ENCODE results near the gene MTCL1.

MTCL1 gene

DNA sequence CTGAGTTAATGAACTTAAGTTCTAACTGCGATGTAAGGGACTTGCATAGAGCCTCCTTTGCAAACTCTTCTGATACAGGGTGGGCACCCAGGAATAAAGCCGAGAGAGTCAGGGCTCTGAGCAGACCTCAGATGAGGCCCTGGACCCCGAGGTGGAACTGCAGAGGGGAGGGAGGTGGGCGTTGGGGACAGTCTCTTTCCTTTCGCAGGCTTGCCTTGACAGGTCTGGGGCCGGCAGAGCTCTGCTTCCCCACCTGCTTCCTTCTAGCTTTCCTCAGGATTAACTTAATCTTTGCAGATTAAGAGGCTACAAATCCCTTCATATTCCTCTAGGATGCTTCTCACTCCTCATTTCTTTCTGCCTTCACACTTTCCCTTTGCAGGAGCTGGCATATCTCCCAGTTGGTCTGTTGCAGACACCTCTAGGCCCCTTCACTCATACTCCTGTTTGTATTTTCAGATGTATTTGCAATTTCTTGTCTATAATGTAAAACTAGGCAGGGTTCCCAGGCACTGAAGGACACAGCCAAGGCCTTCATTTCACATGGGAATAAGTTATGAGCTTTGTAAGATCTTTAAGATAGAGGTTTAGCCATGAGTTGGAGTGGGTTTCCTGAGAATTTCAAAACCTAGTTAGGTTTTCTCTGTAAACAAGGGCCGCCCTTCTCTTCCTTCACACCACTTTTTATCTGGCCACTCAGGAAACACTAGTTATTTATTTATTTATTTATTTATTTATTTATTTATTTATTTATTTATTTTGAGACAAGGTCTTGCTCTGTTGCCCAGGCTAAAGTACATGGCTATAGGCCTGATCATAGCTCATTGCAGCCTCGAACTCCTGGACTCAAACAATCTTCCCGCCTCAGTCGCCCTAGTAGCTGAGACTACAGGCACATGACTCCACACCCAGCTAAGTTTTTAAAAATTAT is 70.9 kb downstream of the MTCL1 start:
- Histone ChIP-seq H3K23ac (ENCODE audit: low read length) (peak overlapping the region; percentile 34), H3K4me3 (ENCODE audit: low read length) (no peak overlapping the region), H3K56ac (ENCODE audit: low read length) (no peak overlapping the region), H2BK120ac (ENCODE audit: low read depth, low read length) (no peak overlapping the region), H3K36me3 (ENCODE audit: control insufficient read depth, insufficient read depth, low read length) (no peaks in the 10 kb centered on the region), H4K5ac (ENCODE audit: low read length) (no peak overlapping the region), H3K18ac (ENCODE audit: low read length) (peak overlapping the region; percentile 54), H2BK15ac (replicated peaks; ENCODE audit: low read depth) (no peak overlapping the region), H2AK5ac (ENCODE audit: low read length) (no peak overlapping the region), H2BK5ac (ENCODE audit: low read length) (no peak overlapping the region), H4K8ac (ENCODE audit: low read depth, low read length) (no peak overlapping the region), H3K4me2 (ENCODE audit: low read length) (no peak overlapping the region), H3K79me1 (ENCODE audit: low read length) (peaks cover 2% of the 10 kb centered on the region), H3K9ac (ENCODE audit: low read length) (no peak overlapping the region), H3K4me1 (ENCODE audit: control insufficient read depth, low read depth, low read length) (no peaks in the 10 kb centered on the region), H3K4ac (ENCODE audit: low read depth, low read length) (no peak overlapping the region), H3K27ac (ENCODE audit: low read depth, low read length) (no peak overlapping the region), H3K27me3 (ENCODE audit: insufficient read depth, low read length, poor library complexity) (no peaks in the 10 kb centered on the region), H3K79me2 (ENCODE audit: control insufficient read depth, insufficient read depth, low read length) (no peaks in the 10 kb centered on the region)
- WGBS (ENCODE audit: extremely low coverage, insufficient coverage, low lambda C conversion rate), result no CpG with 5 or more reads among the region's 10 CpGs
- no peak for DNase-seq

DNA sequence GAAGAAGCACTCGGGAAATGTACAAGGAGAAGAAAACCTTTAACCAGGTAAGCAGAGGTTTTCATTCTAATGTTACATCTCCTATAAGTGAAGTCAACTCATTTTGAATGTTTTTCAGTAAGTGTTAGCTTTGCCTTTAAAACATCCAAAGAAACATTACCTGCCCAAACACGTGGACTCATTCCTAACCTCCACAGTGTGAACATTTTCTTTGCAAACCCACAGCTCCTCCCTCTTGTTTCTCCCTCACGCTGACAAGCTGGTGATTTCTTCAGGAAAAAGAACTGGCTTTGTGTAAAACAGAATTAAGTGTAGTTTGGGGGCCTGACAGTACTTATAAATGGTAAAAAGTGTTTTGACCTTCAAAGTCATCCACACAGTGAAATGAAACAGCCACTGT is 72.5 kb downstream of the MTCL1 start:
- Histone ChIP-seq H3K4me3 (ENCODE audit: low read length) (no peak overlapping the region), H3K4ac (ENCODE audit: low read depth, low read length) (no peak overlapping the region), H2AK5ac (ENCODE audit: low read length) (no peak overlapping the region), H3K56ac (ENCODE audit: low read length) (no peak overlapping the region), H3K36me3 (ENCODE audit: control insufficient read depth, insufficient read depth, low read length) (no peaks in the 10 kb centered on the region), H2BK5ac (ENCODE audit: low read length) (no peak overlapping the region), H3K4me2 (ENCODE audit: low read length) (no peak overlapping the region), H3K27ac (ENCODE audit: low read depth, low read length) (no peak overlapping the region), H3K4me1 (ENCODE audit: control insufficient read depth, low read depth, low read length) (no peaks in the 10 kb centered on the region), H4K5ac (ENCODE audit: low read length) (no peak overlapping the region), H3K9ac (ENCODE audit: low read length) (no peak overlapping the region), H2BK15ac (replicated peaks; ENCODE audit: low read depth) (no peak overlapping the region), H3K79me2 (ENCODE audit: control insufficient read depth, insufficient read depth, low read length) (no peaks in the 10 kb centered on the region), H2BK120ac (ENCODE audit: low read depth, low read length) (no peak overlapping the region), H3K18ac (ENCODE audit: low read length) (no peak overlapping the region), H3K79me1 (ENCODE audit: low read length) (peaks cover 2% of the 10 kb centered on the region), H3K23ac (ENCODE audit: low read length) (no peak overlapping the region), H3K27me3 (ENCODE audit: insufficient read depth, low read length, poor library complexity) (no peaks in the 10 kb centered on the region), H4K8ac (ENCODE audit: low read depth, low read length) (no peak overlapping the region)
- no peak for DNase-seq
- no CpG with 5 or more reads among the region's 3 CpGs for WGBS (ENCODE audit: extremely low coverage, insufficient coverage, low lambda C conversion rate)

DNA sequence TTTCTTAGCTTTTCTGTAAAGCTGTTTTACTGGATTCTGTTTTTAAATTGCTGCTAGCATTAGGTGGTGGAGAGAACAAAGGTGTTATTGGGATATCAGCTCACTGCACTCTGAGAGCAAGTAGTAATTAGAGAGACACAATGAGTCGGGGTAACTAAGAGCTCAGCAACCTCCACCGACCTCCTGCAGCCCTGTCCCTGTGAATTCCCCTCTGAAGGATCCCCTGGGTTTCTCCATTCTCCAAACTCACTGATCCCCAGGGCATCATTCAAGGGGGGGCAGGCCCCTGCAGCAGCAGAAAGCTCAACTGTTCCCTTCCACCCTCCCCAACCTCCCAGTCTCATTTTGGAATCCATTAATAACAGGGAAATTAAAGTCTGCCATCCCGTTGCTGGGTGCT is 73.0 kb downstream of the MTCL1 start:
- Histone ChIP-seq H3K23ac (ENCODE audit: low read length) (no peak overlapping the region), H3K9ac (ENCODE audit: low read length) (no peak overlapping the region), H2BK5ac (ENCODE audit: low read length) (no peak overlapping the region), H4K8ac (ENCODE audit: low read depth, low read length) (no peak overlapping the region), H3K4me2 (ENCODE audit: low read length) (no peak overlapping the region), H4K5ac (ENCODE audit: low read length) (no peak overlapping the region), H3K4ac (ENCODE audit: low read depth, low read length) (no peak overlapping the region), H2BK15ac (replicated peaks; ENCODE audit: low read depth) (no peak overlapping the region), H3K36me3 (ENCODE audit: control insufficient read depth, insufficient read depth, low read length) (no peaks in the 10 kb centered on the region), H2AK5ac (ENCODE audit: low read length) (no peak overlapping the region), H3K79me1 (ENCODE audit: low read length) (peaks cover 2% of the 10 kb centered on the region), H3K56ac (ENCODE audit: low read length) (peak overlapping the region; percentile 10), H3K18ac (ENCODE audit: low read length) (peak overlapping the region; percentile 1), H3K79me2 (ENCODE audit: control insufficient read depth, insufficient read depth, low read length) (no peaks in the 10 kb centered on the region), H2BK120ac (ENCODE audit: low read depth, low read length) (no peak overlapping the region), H3K4me3 (ENCODE audit: low read length) (no peak overlapping the region), H3K27me3 (ENCODE audit: insufficient read depth, low read length, poor library complexity) (no peaks in the 10 kb centered on the region), H3K27ac (ENCODE audit: low read depth, low read length) (no peak overlapping the region), H3K4me1 (ENCODE audit: control insufficient read depth, low read depth, low read length) (no peaks in the 10 kb centered on the region)
- WGBS (ENCODE audit: extremely low coverage, insufficient coverage, low lambda C conversion rate), result no CpG with 5 or more reads among the region's 3 CpGs
- peak; percentile 53 for DNase-seq

DNA sequence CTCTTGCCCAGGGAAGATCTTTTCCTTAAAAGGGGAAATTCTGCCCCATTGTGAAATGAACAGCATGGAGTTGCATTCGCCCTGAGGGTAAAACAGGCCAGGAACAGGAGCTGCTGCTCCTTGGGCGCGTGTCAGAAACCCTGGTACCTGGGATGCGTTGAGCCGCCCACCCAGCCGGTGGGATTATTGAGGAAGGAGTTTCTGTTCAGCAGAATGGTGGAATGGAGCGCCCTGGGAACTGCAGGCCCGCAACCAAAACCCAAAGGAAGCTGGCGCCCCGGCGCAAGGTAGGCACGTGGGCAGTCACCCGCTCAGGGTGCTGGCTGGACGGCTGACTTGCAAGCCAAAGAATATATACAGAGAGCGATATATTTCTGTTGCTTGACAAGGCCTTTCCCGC is 73.5 kb downstream of the MTCL1 start:
- no peak overlapping the region for H2BK120ac ChIP-seq (ENCODE audit: low read depth, low read length)
- no peaks in the 10 kb centered on the region for H3K4me1 ChIP-seq (ENCODE audit: control insufficient read depth, low read depth, low read length)
- no peak overlapping the region for H4K8ac ChIP-seq (ENCODE audit: low read depth, low read length)
- WGBS (ENCODE audit: extremely low coverage, insufficient coverage, low lambda C conversion rate), result no CpG with 5 or more reads among the region's 16 CpGs
- H3K4ac ChIP-seq (ENCODE audit: low read depth, low read length), result no peak overlapping the region
- peak overlapping the region; percentile 1 for H3K18ac ChIP-seq (ENCODE audit: low read length)
- no peak overlapping the region for H4K5ac ChIP-seq (ENCODE audit: low read length)
- no peaks in the 10 kb centered on the region for H3K27me3 ChIP-seq (ENCODE audit: insufficient read depth, low read length, poor library complexity)
- H3K79me1 ChIP-seq (ENCODE audit: low read length), result peaks cover 2% of the 10 kb centered on the region
- H3K79me2 ChIP-seq (ENCODE audit: control insufficient read depth, insufficient read depth, low read length), result no peaks in the 10 kb centered on the region
- H3K27ac ChIP-seq (ENCODE audit: low read depth, low read length), result no peak overlapping the region
- H2BK5ac ChIP-seq (ENCODE audit: low read length), result no peak overlapping the region
- H3K23ac ChIP-seq (ENCODE audit: low read length), result peak overlapping the region; percentile 35
- H3K4me3 ChIP-seq (ENCODE audit: low read length), result no peak overlapping the region
- H2AK5ac ChIP-seq (ENCODE audit: low read length), result no peak overlapping the region
- H3K4me2 ChIP-seq (ENCODE audit: low read length), result no peak overlapping the region
- no peak overlapping the region for H2BK15ac ChIP-seq (replicated peaks; ENCODE audit: low read depth)
- DNase-seq, result peak; percentile 32
- H3K56ac ChIP-seq (ENCODE audit: low read length), result peak overlapping the region; percentile 10
- H3K36me3 ChIP-seq (ENCODE audit: control insufficient read depth, insufficient read depth, low read length), result no peaks in the 10 kb centered on the region
- H3K9ac ChIP-seq (ENCODE audit: low read length), result no peak overlapping the region

DNA sequence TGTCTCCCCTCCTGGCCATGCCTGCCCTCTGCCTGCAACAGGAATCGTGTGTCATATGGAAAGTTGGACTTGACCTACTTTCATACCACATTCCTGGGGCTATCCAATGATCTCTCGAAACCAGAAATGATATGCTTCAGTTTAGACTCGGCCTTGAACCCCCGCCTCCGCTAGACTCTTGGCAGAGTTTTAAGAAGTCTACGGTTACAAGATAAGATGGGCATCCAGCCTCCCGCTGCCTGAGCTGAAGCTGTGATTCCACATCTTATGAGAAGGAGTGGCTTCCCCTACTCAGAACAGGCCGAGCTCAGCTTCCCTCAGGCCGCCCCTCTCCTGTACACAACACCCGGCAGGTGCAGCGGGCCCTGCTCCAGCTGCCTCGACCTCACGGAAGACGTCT is 73.9 kb downstream of the MTCL1 start:
- Histone ChIP-seq H2BK15ac (replicated peaks; ENCODE audit: low read depth) (no peak overlapping the region), H3K4me2 (ENCODE audit: low read length) (no peak overlapping the region), H3K36me3 (ENCODE audit: control insufficient read depth, insufficient read depth, low read length) (no peaks in the 10 kb centered on the region), H3K4me1 (ENCODE audit: control insufficient read depth, low read depth, low read length) (no peaks in the 10 kb centered on the region), H4K8ac (ENCODE audit: low read depth, low read length) (no peak overlapping the region), H3K79me2 (ENCODE audit: control insufficient read depth, insufficient read depth, low read length) (no peaks in the 10 kb centered on the region), H3K9ac (ENCODE audit: low read length) (no peak overlapping the region), H3K27ac (ENCODE audit: low read depth, low read length) (no peak overlapping the region), H3K79me1 (ENCODE audit: low read length) (peaks cover 2% of the 10 kb centered on the region), H3K27me3 (ENCODE audit: insufficient read depth, low read length, poor library complexity) (no peaks in the 10 kb centered on the region), H2BK5ac (ENCODE audit: low read length) (no peak overlapping the region), H3K4me3 (ENCODE audit: low read length) (no peak overlapping the region), H2BK120ac (ENCODE audit: low read depth, low read length) (no peak overlapping the region), H2AK5ac (ENCODE audit: low read length) (no peak overlapping the region), H3K4ac (ENCODE audit: low read depth, low read length) (no peak overlapping the region), H3K23ac (ENCODE audit: low read length) (peak overlapping the region; percentile 35), H4K5ac (ENCODE audit: low read length) (no peak overlapping the region), H3K56ac (ENCODE audit: low read length) (no peak overlapping the region), H3K18ac (ENCODE audit: low read length) (no peak overlapping the region)
- WGBS (ENCODE audit: extremely low coverage, insufficient coverage, low lambda C conversion rate), result no CpG with 5 or more reads among the region's 14 CpGs
- DNase-seq, result no peak

Measured in mesendoderm (in vitro differentiated cells).